Measurements from ENCODE around the gene ATP13A3.
A peak's percentile ranks its signal among the peaks of the same experiment; 100 is the strongest.

Gene ATP13A3

GRCh38 chr3:194443901-194444300, 42.9 kb downstream of the ATP13A3 start:
- DNase-seq (ENCODE audit: low read depth in 2 of 2), result no peak

GRCh38 chr3:194440756-194441155, 46.0 kb downstream of the ATP13A3 start:
- DNase-seq (ENCODE audit: low read depth in 2 of 2), result no peak

- no peak for DNase-seq (ENCODE audit: low read depth in 2 of 2)
Measured at GRCh38 chr3:194439881-194440550, 46.8 kb downstream of the ATP13A3 start.

- no peak for DNase-seq (ENCODE audit: low read depth in 2 of 2)
Measured at GRCh38 chr3:194434503-194434902, 52.3 kb downstream of the ATP13A3 start.

GRCh38 chr3:194431554-194431953, 55.2 kb downstream of the ATP13A3 start:
- no peak for DNase-seq (ENCODE audit: low read depth in 2 of 2)

GRCh38 chr3:194425399-194425798, 61.4 kb downstream of the ATP13A3 start:
- DNase-seq (ENCODE audit: low read depth in 2 of 2), result no peak

GRCh38 chr3:194424953-194425352, 61.8 kb downstream of the ATP13A3 start:
- DNase-seq (ENCODE audit: low read depth in 2 of 2), result no peak

- no peak for DNase-seq (ENCODE audit: low read depth in 2 of 2)
Measured at GRCh38 chr3:194424373-194424772, 62.4 kb downstream of the ATP13A3 start.

- DNase-seq (ENCODE audit: low read depth in 2 of 2), result no peak
Measured at GRCh38 chr3:194423317-194423716, 63.5 kb downstream of the ATP13A3 start.

- no peak for DNase-seq (ENCODE audit: low read depth in 2 of 2)
Measured at GRCh38 chr3:194422188-194422587, 64.6 kb downstream of the ATP13A3 start.

GRCh38 chr3:194418671-194419070, 68.1 kb downstream of the ATP13A3 start:
- DNase-seq (ENCODE audit: low read depth in 2 of 2), result no peak

- no peak for DNase-seq (ENCODE audit: low read depth in 2 of 2)
Measured at GRCh38 chr3:194407423-194407822, 79.4 kb downstream of the ATP13A3 start.

GRCh38 chr3:194405766-194406165, 81.0 kb downstream of the ATP13A3 start:
- no peak for DNase-seq (ENCODE audit: low read depth in 2 of 2)

- no peak for DNase-seq (ENCODE audit: low read depth in 2 of 2)
Measured at GRCh38 chr3:194404365-194405140, 82.2 kb downstream of the ATP13A3 start.

GRCh38 chr3:194401868-194402329, 84.9 kb downstream of the ATP13A3 start:
- no peak for DNase-seq (ENCODE audit: low read depth in 2 of 2)

GRCh38 chr3:194401346-194401745, 85.5 kb downstream of the ATP13A3 start:
- DNase-seq (ENCODE audit: low read depth in 2 of 2), result no peak

GRCh38 chr3:194399874-194400411, 86.9 kb downstream of the ATP13A3 start:
- no peak for DNase-seq (ENCODE audit: low read depth in 2 of 2)

GRCh38 chr3:194399166-194399565, 87.6 kb downstream of the ATP13A3 start, which contains the start of gene GP5:
TSS of gene GP5 (minus strand) at chr3:194399266. CDS start at chr3:194398282, 984 bp downstream.
- no peak for DNase-seq (ENCODE audit: low read depth in 2 of 2)

- peak in 1 of 2 donors; percentile 10 for DNase-seq (ENCODE audit: low read depth in 2 of 2)
Measured at GRCh38 chr3:194397757-194398312, 89.0 kb downstream of the ATP13A3 start.

- DNase-seq (ENCODE audit: low read depth in 2 of 2), result no peak
Measured at GRCh38 chr3:194396859-194397756, 89.7 kb downstream of the ATP13A3 start.

GRCh38 chr3:194396539-194396858, 90.3 kb downstream of the ATP13A3 start:
- DNase-seq (ENCODE audit: low read depth in 2 of 2), result no peak
